ENCODE measurements around the gene SYNJ2.
A peak's percentile ranks its signal among the peaks of the same experiment; 100 is the strongest.
"Not testable (repeated sequence)": the region's sequence is repeated elsewhere in the genome, so short reads cannot be mapped to it uniquely, and the experiment has no call there.

SYNJ2 gene, protein sequence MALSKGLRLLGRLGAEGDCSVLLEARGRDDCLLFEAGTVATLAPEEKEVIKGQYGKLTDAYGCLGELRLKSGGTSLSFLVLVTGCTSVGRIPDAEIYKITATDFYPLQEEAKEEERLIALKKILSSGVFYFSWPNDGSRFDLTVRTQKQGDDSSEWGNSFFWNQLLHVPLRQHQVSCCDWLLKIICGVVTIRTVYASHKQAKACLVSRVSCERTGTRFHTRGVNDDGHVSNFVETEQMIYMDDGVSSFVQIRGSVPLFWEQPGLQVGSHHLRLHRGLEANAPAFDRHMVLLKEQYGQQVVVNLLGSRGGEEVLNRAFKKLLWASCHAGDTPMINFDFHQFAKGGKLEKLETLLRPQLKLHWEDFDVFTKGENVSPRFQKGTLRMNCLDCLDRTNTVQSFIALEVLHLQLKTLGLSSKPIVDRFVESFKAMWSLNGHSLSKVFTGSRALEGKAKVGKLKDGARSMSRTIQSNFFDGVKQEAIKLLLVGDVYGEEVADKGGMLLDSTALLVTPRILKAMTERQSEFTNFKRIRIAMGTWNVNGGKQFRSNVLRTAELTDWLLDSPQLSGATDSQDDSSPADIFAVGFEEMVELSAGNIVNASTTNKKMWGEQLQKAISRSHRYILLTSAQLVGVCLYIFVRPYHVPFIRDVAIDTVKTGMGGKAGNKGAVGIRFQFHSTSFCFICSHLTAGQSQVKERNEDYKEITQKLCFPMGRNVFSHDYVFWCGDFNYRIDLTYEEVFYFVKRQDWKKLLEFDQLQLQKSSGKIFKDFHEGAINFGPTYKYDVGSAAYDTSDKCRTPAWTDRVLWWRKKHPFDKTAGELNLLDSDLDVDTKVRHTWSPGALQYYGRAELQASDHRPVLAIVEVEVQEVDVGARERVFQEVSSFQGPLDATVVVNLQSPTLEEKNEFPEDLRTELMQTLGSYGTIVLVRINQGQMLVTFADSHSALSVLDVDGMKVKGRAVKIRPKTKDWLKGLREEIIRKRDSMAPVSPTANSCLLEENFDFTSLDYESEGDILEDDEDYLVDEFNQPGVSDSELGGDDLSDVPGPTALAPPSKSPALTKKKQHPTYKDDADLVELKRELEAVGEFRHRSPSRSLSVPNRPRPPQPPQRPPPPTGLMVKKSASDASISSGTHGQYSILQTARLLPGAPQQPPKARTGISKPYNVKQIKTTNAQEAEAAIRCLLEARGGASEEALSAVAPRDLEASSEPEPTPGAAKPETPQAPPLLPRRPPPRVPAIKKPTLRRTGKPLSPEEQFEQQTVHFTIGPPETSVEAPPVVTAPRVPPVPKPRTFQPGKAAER (N-terminal part only)

DNA sequence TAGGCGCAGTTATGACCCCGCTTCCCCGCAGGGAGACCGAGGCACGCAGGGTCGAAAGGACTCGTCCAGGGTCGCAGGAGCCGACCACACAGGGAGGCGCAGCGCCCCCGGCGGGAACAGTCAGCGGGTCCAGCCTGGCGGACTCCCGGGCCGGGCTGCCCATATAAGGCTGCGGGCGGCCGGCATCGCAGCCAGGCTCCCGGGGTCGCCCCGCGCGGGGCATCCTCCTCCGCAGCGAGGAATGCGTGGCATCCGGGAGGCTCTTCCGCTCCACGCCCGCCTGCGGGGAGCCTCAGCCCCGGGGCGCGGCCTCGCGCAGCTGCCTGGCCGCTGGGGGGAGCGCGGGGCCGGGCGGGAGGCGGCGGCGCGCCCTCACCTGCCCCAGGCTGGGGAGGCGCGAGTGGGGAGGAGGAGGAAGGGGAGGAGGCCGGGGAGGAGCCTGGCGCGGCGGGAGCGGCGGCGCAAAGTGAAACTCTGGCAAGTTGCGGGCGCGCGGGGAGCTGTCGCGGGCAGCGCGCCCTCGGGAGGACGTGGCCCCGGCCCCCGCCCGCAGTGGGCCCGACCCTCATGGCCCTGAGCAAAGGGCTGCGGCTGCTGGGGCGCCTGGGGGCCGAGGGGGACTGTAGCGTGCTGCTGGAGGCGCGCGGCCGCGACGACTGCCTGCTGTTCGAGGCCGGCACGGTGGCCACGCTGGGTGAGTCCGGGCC is at the start of gene SYNJ2:
SYNJ2 (plus strand) TSS at position 469 of the 707 bp plus-strand sequence; CDS start at position 568, 99 bp downstream.
- DNase-seq = peak; percentile 65 to 87 (median 65)

DNA sequence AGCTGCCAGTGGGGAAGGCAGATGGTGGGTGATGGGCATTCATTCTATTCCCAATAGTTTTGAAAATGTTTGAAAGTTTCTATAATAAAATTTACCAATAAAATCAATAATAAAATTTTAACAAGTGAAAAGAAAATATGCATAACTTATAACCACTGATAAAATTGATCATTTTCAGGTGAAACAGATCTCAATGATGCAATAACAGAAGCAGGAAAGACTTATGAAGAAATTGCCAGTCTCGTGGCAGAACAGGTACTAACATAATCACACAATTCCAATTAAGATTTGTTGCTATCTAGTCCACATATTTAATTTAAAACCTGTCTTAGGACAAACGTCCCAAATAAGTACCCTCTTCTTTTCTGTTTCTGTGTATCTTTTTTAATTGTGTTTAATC is 45.9 kb upstream of the SYNJ2 start:
- no peak for DNase-seq

DNA sequence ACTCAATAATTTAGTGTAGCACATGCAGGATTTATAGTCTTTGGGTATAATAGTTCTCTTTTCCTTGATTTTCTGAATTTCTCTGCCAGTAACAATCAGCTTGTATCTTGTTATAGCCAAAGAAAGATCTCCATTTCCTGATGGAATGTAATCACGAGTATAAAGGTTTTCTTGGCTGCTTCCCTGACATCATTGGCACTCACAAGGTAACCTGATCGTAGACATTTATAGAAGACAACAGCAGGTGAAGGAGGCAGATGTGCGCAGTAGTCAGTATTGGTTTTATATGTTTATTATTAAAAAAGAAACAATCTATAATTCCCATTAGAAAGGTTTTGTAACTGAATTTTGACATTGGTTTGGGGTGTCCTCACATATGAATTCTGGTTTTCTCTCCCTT is 44.3 kb upstream of the SYNJ2 start:
- no peak for DNase-seq

DNA sequence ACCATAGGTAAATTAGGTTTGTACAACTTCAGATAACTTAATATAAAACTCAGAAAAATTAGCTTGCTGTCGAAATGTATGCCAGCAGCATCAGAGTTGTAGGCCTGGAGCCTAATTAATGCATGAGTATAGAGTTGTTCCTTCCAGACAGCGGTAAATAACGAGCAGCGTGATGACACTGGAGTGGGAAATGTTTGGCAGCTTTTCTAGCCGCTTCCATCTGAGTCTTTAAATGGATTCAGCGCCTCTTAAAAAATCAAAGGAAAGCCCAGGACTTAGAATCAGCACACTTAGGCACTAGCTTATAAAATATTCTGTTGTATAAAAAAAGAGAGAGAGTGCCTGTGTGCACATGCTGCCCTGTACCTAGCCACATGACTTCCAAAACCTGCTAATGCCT is 43.7 kb upstream of the SYNJ2 start:
- DNase-seq = no peak

DNA sequence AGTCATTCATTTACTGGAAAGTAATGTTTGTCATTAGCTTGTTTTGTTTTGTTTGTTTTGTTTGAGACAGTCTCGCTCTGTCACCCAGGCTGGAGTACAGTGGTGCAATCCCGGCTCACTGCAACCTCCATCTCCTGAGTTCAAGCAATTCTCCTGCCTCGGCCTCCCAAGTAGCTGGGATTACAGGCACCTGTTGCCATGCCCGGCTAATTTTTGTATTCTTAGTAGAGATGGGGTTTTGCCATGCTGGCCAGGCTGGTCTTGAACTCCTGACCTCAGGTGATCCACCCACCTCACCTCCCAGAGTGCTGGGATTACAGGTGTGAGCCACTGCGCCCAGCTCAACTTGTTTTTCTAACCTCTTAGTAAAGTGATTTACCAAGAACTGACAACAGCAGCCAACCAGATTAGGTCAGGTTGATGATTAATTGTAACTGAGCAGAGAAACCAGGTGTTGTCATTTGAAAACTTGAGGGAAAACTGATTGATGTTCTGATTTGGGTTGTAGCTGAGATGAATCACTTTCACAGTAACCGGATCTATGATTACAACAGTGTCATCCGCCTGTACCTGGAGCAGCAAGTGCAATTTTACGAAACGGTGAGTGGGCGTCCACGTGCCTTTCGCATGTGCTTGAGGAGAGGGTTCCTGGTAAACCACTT is 41.2 kb upstream of the SYNJ2 start:
- not testable (repeated sequence) for DNase-seq

DNA sequence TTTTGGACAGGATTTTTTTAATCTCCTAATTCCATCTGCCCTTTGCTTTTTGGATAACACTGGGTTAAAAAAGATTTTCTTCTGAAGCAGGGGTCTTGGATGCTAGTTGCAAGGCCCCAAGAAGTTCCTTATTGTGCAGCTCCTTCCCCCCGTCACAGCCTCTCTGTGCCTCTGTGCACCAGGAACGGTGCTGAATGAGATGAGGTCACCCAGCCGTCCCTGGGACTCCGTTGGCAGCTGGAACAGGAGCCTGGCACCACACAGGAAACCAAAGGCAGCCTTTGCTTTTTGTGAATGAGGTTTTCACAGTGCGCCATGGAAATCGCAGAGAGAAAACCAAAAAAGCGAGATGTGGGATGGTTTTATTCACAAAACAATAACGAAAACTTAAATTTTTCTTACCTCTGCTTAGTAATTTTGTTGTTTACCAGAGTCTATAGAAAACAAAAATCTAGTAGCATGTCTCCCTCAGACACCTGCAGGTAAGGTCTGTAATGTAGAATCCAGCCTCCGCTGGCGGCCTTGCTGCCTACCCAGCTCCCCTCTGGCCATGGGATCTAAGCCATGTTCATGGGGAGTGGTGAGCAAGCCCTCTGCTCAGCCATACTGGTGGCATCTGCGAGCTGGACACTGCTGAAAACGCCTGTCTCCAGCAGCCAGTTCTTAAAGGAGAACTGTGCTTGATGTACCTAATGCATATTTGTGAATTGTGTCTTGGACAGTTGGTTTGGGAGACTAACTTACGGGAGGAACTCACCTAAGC is 40.4 kb upstream of the SYNJ2 start:
- DNase-seq = no peak

DNA sequence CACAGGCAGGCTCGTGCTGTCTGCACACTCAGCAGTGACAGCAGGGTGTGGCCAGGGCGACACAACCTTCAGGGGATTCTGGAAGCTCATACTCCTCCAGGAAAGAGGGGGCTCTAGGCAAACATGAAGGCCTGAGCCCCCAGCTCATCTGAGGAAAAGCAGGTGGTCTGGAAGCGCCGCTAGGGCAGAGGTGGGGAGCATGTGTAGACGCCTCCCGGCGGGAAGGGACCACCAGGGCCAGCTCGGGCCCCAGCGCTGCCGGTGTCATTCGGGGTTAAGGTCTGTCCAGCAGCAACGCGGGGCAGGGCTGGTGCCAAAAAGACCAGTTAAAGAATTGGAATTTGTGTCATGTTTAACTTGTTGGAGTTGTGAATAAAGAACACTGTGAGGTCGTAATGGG is 39.3 kb upstream of the SYNJ2 start:
- no peak for DNase-seq

DNA sequence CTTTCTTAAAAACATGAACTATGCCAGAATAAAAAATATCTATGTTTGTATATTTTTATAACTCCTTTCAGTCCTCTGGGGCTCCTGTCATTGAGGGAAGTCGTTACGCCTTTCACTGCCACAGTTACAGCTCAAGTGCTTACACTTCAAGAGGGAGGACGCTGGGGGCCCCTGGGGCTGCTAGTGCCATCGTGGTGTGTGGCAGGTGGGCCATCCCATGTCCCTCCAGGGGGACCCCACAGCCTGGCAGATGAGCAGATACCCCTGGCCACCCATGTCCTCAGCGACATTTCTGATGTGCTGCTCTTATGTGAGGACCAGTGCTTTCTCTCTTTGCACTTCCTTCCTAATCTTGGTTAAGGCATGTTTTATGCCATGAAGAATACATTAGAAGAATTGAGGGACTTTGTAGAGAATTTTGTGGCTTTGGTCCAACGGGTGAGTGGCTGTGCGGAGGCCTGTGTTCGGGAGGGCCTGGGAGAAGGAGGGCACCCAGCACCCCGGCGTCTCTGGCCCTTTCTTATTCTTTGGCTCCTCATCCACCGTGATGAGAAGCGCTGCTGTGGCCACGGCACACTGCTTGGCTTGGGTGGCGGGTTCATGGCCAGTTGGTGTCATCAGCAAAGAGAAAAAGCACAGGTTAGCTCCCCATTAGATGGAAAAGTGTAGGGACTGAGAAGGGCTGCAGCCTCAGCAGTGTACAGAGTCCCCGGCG is 38.3 kb upstream of the SYNJ2 start:
- no peak for DNase-seq

DNA sequence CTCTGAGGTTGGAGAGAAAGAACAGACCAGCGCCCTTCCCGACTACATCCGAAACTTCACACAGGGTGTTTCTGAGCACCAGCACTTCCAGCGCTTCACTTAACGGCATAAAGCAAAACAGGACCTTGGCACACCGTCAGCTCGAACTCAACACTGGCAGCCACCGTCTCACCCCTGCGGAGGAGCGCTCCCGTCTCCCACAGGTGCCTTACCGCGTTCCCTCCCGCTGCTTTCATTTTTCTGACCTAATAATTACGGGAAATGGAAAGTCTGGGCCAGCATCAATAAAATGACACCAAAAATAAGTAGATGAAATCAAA is 37.7 kb upstream of the SYNJ2 start:
- DNase-seq = no peak

DNA sequence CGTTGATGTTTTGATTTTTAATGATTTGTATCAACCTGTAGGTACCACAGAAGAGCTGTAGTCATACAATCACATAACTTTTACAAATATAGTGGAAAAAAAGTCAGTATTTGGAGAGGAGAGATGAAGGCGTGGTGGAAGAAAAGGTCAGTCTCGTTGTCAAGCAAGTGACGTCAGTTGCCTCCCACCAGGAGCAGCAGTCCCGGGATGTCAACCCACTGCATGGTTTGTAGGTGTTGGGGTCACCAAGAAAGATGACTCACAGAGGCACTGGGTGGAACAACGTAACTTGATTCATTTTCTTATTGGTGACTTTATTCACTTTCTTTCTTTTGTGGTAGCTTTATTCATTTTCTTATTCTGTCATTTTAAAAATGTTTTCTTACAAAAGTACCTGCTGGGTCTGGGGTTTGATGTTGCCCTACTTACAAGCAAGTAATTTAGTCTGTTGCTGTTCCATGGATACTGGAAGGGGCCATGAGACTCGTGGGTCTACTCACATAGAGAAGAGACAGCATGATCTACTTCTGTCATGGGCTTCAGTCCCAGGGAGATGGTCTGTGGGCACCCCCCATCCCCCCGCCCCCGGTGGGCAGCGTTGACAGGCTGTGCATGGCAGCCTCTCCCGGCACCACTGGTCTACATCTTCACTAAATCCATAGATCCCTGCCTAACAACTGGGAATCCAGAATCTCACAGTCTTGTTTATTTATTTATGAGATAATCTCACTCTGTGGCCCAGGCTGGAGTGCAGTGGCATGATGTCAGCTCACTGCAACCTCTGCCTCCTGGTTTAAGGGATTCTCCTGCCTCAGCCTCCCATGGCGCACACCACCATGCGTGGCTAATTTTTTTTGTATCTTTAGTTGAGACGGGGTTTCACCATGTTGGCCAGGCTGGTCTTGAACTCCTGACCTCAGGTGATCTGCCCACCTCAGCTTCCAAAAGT is 36.4 kb upstream of the SYNJ2 start:
- DNase-seq = no peak

DNA sequence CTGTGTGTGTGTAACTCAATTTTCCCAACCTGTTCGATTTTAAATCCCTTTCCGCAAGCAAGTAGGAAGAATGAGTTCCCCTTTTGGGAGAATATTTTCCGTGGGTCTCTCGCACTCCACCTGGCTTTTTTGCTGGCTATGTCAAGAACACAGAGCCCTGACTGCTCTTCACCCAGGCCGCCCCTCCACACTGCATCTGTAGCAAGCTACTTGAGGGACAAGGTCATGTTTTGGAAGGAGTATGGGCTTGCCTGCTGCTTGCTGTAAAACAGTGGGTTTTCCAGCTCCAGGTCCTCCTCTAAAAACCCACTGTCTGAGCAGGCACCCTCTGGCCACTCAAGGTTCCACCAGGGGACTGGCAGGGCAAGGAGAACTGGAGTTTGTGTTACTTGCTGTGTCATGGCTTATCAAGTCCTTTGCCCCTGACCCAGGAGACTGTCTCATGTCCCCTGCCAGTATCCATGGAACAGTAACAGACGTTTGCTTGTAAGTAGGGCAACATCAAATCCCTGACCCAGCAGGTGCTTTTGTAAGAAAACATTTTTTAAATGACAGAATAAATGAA is 35.5 kb upstream of the SYNJ2 start:
- DNase-seq = no peak

DNA sequence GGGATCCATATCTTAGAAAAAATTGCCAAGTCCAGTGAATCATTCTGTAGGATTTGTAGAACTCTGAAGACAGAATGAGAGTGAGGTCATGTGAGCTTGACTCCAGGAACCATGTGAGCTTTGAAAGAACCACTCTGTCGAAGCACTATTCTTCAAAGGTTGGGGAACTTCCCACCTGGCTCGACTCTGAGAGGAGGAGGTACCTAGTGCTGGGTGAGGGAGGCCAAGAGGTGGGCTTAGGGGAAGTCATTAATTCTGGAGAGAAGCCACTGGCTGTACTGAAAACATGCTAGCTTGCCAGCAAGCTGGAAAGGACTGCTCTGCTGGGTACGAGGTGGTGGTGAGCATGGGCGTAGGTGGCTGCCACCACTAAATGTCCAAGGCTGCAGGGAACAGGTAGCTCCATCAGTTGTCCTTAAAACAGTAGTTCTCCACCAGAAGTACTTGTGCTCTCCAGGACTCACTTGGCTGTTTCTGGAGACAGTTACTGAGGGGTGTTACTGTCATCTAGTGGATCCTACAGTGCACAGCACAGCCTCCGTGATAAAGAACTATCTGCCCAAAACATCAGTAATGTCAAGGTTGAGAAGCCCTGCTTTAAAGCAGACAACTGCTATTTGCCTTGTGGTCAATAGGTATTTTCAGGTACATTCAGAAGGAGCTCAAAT is 34.7 kb upstream of the SYNJ2 start:
- no peak for DNase-seq

DNA sequence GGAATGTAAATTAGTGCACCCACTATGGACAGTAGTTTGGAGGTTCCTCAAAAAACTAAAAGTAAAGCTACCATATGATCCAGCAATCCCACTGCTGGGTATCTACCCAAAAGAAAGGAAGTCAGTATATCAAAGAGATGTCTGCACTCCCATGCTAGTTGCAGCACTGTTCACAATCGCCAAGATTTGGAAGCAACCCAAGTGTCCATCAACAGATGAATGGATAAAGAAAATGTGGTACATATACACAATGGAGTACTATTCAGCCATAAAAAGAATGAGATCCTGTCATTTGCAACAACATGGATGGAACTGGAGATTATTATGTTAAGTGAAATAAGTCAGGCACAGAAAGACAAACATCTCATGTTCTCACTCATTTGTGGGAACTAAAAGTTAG is 30.8 kb upstream of the SYNJ2 start:
- DNase-seq = not testable (repeated sequence)

DNA sequence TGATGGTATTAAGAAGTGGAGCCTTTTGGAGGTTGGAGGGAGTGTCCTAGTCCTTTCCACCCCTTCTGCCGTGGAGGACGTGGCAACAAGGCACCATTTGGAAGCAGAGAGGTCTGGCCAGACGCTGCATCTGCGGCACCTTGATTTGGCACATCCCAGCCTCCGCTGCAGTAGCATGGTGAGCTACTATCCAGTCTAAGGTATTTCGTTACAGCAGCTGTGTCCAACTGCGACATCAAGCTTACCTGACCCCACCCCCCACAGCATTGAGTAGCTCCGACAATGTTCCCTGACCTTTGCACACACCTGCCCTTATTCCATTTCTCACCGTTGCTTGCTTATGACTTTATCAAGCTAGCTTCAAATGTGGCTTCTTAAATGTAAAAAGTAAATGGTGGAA is 29.8 kb upstream of the SYNJ2 start:
- no peak for DNase-seq

DNA sequence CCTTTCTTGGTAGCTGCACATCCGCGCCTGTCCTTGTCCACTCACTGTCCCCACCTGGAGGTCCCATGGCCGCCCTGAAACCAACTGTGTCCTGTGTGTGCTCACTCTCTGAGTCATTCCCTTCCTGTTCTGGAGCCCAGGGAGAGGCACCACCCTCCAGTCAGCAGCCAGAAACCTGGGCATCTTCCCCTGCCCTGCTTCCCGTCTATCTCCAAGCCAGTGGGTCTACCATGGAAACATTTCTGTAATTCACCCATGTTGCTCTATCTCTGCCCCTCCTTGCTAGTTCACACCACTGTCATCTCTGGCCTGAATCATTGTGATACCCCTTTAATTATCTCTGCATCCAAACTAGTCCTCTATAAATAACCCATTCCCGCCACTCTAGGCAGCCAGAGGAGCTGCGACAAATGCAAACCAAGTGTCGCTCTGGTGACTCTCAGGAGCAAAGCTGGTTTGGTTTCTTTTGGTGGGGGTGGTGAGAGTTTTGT is 28.8 kb upstream of the SYNJ2 start:
- no peak for DNase-seq

DNA sequence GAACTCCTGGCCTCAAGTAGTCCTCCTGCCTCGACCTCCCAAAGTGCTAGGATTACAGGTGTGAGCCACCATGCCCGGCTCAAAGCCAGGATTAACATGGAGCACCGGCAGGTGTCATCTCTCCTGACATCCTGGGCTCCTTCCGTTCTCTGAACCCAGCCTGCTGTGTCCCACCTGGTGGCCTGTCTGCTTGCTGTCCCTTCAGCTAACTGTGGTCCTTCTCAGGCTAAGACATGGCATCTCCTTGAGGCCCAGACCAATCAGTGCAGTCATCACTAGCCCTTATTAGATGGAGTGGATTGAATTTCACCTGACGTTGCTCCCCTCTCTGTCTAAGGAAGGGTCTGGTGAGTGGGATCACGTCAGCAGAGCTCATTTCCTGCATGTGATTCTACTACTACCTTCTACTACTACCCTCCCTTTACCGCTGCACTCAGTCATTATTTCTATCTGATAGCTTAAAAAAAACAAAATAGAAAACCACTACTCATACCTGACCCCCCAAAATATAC is 28.0 kb upstream of the SYNJ2 start:
- DNase-seq = no peak

DNA sequence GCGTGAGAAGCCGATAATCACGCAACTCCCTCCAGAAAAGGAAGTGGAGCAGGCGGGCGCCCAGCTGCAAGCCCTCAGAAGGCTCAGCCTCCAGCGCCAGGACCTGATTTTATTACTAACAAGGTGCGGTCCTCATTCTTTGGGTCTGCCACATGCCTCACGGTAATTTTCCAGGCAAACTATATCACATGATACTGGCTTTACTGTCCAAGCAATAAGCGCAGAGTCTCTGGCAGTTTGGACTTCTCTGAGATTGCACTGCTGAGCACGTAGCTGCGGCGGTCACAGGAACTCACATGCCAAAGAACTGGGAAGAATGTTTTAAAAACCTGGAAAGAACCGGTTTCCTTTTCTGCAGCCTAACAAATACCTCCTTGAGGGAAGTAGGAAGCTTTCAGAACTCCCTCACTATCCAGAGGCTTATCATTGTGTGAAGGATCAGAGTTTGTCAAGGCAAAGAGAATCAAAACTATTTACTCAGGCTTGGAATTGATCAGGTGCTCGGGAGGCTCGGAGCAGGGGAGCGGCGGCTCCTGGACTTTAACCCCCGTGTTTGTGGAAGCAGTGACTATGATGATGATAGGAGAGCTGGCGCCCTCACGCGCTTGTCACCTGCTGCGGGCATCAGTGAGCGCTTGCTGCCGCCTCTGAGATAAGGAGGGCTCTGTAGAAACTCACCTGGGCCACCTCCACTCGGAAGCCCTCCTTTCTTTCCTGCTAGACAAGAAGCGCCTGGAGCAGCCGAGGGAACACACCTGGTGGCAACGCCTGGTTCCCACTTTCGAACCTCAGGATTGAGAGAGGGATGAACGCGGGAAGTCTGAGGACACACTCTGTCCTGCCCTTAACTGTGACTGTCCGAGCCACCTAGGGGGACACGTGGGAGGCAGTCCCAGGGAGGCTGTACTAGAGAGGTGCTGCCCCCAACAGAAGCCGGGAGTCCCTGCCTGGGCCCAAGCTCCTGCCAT is 27.2 kb upstream of the SYNJ2 start:
- peak in 1 of 3 donors; percentile 25 for DNase-seq
